ENCODE measurements around the gene TSKS. TPM values are rescaled to one million over a fixed set of nuclear protein-coding genes. Genes with fewer than 3 reads are reported as not detected.

Gene TSKS, protein sequence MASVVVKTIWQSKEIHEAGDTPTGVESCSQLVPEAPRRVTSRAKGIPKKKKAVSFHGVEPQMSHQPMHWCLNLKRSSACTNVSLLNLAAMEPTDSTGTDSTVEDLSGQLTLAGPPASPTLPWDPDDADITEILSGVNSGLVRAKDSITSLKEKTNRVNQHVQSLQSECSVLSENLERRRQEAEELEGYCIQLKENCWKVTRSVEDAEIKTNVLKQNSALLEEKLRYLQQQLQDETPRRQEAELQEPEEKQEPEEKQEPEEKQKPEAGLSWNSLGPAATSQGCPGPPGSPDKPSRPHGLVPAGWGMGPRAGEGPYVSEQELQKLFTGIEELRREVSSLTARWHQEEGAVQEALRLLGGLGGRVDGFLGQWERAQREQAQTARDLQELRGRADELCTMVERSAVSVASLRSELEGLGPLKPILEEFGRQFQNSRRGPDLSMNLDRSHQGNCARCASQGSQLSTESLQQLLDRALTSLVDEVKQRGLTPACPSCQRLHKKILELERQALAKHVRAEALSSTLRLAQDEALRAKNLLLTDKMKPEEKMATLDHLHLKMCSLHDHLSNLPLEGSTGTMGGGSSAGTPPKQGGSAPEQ
- total RNA-seq, result not detected in 2 replicates

DNA sequence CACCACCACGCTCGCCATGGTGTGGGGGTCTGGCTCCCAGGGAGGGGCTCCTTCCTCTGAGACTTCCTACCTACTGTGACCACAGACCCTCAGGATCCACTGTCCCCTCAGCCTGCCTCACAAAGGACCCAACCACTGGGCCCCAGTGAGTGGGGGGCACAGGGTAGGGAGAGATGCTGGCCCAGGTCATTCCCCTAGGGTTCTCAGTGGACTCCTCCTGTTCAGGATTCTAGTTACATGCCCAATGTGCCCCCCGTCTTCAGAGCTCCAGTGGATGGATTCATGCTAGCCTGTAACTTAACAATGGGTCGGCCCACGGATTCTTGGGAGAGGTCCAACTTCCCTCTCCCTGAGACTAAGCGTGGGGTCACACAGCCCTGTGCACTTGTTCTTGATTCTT lies at the start of gene TSKS:
Gene TSKS, minus strand, starts transcription at position 77 of the 400 bp plus-strand sequence. Its CDS starts 59 bp downstream, at position 18.
- no peaks in the 10 kb centered on the region for H3K9me3 ChIP-seq (ENCODE audit: low read depth, low read length)
- no peaks in the 10 kb centered on the region for H3K36me3 ChIP-seq (ENCODE audit: insufficient read depth, low read length)
- no peak within 1 kb of the TSS for H3K4me3 ChIP-seq (ENCODE audit: insufficient read depth, low read length)
- H3K79me2 ChIP-seq (ENCODE audit: insufficient read depth, low read length), result peaks cover 14% of the 10 kb centered on the region
- no peak for DNase-seq (ENCODE audit: insufficient read length, low spot score, missing footprints)
- H3K27me3 ChIP-seq (ENCODE audit: insufficient read depth, low read length), result no peaks in the 10 kb centered on the region
- no peak within 1 kb of the TSS for H3K27ac ChIP-seq (ENCODE audit: low read depth, low read length)
- H3K4me1 ChIP-seq (ENCODE audit: insufficient read depth, low read length), result peaks cover 22% of the 10 kb centered on the region
- peak within 1 kb of the TSS; percentile 66 for H2AFZ ChIP-seq (ENCODE audit: low read length)
- TF ChIP-seq, protein P1, sequence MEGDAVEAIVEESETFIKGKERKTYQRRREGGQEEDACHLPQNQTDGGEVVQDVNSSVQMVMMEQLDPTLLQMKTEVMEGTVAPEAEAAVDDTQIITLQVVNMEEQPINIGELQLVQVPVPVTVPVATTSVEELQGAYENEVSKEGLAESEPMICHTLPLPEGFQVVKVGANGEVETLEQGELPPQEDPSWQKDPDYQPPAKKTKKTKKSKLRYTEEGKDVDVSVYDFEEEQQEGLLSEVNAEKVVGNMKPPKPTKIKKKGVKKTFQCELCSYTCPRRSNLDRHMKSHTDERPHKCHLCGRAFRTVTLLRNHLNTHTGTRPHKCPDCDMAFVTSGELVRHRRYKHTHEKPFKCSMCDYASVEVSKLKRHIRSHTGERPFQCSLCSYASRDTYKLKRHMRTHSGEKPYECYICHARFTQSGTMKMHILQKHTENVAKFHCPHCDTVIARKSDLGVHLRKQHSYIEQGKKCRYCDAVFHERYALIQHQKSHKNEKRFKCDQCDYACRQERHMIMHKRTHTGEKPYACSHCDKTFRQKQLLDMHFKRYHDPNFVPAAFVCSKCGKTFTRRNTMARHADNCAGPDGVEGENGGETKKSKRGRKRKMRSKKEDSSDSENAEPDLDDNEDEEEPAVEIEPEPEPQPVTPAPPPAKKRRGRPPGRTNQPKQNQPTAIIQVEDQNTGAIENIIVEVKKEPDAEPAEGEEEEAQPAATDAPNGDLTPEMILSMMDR (IDR thresholded peaks at IDR 0.05; ENCODE audit: extremely low read depth, low read depth, low read length), result no peak
- peaks cover 9% of the 10 kb centered on the region for H4K20me1 ChIP-seq (ENCODE audit: insufficient read depth, low read length)
- H3K4me2 ChIP-seq (ENCODE audit: insufficient read depth, low read length), result no peak within 1 kb of the TSS

DNA sequence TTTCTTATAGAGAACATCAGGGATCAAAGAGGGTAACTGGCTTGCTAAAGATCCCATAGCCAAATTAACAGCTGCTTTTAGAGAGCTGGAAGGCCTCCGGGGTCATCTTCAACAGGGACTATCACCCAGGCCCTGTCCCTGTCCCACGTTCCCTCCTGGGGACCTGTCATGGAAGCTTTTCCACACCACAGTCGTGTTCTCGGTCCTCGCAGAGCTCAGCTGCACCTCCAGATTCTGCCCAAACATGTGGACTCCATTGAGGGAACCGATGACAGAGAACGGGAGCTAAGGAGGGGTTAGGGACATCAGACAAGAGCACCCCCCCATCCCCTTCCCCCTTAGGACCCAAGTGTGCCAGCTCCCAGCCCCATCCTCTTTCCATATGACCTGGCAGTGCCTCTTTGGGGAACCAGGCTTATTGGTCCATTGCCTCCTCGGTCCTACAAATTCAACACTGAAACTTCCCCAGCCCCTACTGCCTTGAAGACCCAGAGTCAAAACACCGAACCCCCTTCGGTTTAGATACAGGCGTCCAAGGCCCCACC lies 49.4 kb upstream of the TSKS start:
- Histone ChIP-seq H3K27me3 (ENCODE audit: insufficient read depth, low read length) (no peaks in the 10 kb centered on the region), H3K4me2 (ENCODE audit: insufficient read depth, low read length) (peak overlapping the region; percentile 90), H3K27ac (ENCODE audit: low read depth, low read length) (peak overlapping the region; percentile 97), H3K4me1 (ENCODE audit: insufficient read depth, low read length) (peaks cover 22% of the 10 kb centered on the region), H3K9me3 (ENCODE audit: low read depth, low read length) (no peaks in the 10 kb centered on the region), H2AFZ (ENCODE audit: low read length) (peak overlapping the region; percentile 87), H3K4me3 (ENCODE audit: insufficient read depth, low read length) (peak overlapping the region; percentile 85), H4K20me1 (ENCODE audit: insufficient read depth, low read length) (peaks cover 2% of the 10 kb centered on the region), H3K79me2 (ENCODE audit: insufficient read depth, low read length) (no peaks in the 10 kb centered on the region), H3K36me3 (ENCODE audit: insufficient read depth, low read length) (no peaks in the 10 kb centered on the region)
- peak; percentile 86 for DNase-seq (ENCODE audit: insufficient read length, low spot score, missing footprints)
- TF ChIP-seq, protein P1 (IDR thresholded peaks at IDR 0.05; ENCODE audit: extremely low read depth, low read depth, low read length), result no peak

DNA sequence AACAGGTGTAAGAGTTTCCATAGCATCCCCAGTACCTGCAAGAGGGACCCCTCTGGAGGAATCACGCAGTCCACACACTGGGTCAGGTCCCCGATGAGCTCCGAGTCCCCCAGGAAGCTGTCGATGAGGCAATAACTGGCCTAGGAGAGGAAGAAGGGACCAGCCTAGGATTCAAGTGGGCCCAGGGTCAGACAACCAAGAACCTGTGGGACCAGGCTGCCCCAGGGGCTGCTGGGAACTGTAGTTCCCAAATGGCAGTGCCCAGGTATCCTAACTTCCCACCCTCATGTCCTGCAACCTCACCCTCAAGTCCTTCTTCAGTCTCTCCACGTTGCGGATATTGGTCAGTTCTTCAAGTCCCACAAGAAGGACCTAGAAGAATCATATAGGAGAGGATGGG lies 48.2 kb upstream of the TSKS start:
- H3K9me3 ChIP-seq (ENCODE audit: low read depth, low read length), result no peaks in the 10 kb centered on the region
- H3K4me1 ChIP-seq (ENCODE audit: insufficient read depth, low read length), result peaks cover 18% of the 10 kb centered on the region
- no peak overlapping the region for H3K4me2 ChIP-seq (ENCODE audit: insufficient read depth, low read length)
- H3K27ac ChIP-seq (ENCODE audit: low read depth, low read length), result no peak overlapping the region
- H4K20me1 ChIP-seq (ENCODE audit: insufficient read depth, low read length), result peaks cover 2% of the 10 kb centered on the region
- H3K79me2 ChIP-seq (ENCODE audit: insufficient read depth, low read length), result no peaks in the 10 kb centered on the region
- TF ChIP-seq, protein P1 (IDR thresholded peaks at IDR 0.05; ENCODE audit: extremely low read depth, low read depth, low read length), result no peak
- no peak for DNase-seq (ENCODE audit: insufficient read length, low spot score, missing footprints)
- H2AFZ ChIP-seq (ENCODE audit: low read length), result no peak overlapping the region
- H3K4me3 ChIP-seq (ENCODE audit: insufficient read depth, low read length), result no peak overlapping the region
- H3K36me3 ChIP-seq (ENCODE audit: insufficient read depth, low read length), result peaks cover 5% of the 10 kb centered on the region
- H3K27me3 ChIP-seq (ENCODE audit: insufficient read depth, low read length), result no peaks in the 10 kb centered on the region

DNA sequence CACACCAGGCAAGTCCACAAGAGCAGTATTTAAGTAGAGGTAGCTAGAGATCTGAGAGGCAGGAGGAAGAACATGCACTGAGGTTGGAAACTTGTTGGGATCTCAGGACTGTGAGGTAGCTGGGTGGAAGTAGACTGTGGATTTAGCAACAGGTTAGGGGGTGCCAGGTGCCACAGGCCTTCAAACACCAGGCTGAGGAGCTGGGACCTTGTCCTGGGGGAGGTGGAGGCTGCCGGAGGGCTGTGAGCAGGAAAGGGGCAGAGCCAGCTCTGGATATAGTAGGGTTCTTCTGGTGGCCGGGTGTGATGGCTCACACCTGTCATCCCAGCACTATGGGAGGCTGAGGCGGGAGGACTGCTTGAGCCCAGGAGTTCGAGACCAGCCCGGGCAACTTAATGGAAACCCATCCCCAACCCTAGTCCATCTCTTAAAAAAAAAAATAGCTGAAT lies 46.9 kb upstream of the TSKS start:
- peak overlapping the region; percentile 43 for H2AFZ ChIP-seq (ENCODE audit: low read length)
- peak; percentile 51 for DNase-seq (ENCODE audit: insufficient read length, low spot score, missing footprints)
- H3K4me2 ChIP-seq (ENCODE audit: insufficient read depth, low read length), result peak overlapping the region; percentile 89

More for the DNA sequence above, 46.9 kb upstream of the TSKS start:
- Histone ChIP-seq H3K9me3 (ENCODE audit: low read depth, low read length) (no peaks in the 10 kb centered on the region), H3K4me3 (ENCODE audit: insufficient read depth, low read length) (peak overlapping the region; percentile 86), H3K36me3 (ENCODE audit: insufficient read depth, low read length) (peaks cover 14% of the 10 kb centered on the region), H4K20me1 (ENCODE audit: insufficient read depth, low read length) (peaks cover 2% of the 10 kb centered on the region), H3K79me2 (ENCODE audit: insufficient read depth, low read length) (no peaks in the 10 kb centered on the region), H3K27me3 (ENCODE audit: insufficient read depth, low read length) (no peaks in the 10 kb centered on the region), H3K4me1 (ENCODE audit: insufficient read depth, low read length) (peaks cover 18% of the 10 kb centered on the region), H3K27ac (ENCODE audit: low read depth, low read length) (no peak overlapping the region)
- TF ChIP-seq, protein P1 (IDR thresholded peaks at IDR 0.05; ENCODE audit: extremely low read depth, low read depth, low read length), result no peak
